ENCODE measurements around the gene CAVIN3. TPM values are rescaled to one million over a fixed set of nuclear protein-coding genes. Genes with fewer than 3 reads are reported as not detected.

Gene CAVIN3
- total RNA-seq, 1 donor from 2014 or later, result 74.2 TPM

DNA sequence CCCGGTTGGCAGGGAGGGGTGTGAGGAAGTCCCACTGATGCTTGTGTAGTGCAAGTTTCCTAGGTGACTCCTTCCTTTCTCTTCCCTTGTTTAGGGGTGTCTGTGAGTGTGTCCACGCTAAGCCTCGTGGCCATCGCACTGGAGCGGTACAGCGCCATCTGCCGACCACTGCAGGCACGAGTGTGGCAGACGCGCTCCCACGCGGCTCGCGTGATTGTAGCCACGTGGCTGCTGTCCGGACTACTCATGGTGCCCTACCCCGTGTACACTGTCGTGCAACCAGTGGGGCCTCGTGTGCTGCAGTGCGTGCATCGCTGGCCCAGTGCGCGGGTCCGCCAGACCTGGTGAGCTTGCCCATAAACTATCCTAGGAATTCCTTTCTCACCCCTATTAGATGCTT lies 50.3 kb downstream of the CAVIN3 start:
- DNase-seq, result no peak

Other genes starting within 250 kb of the CAVIN3 start
- gene OR56B4, start 212.8 kb downstream of the CAVIN3 start, total RNA-seq, result not detected
- gene OR52B2, start 150.2 kb downstream of the CAVIN3 start, total RNA-seq, result not detected
- not detected for gene OR52W1, start 121.3 kb downstream of the CAVIN3 start, total RNA-seq
- gene C11orf42, start 114.9 kb downstream of the CAVIN3 start, total RNA-seq, result not detected
- gene FHIP1B, start 85.9 kb downstream of the CAVIN3 start, total RNA-seq, result 19.3 TPM
- gene CNGA4, start 81.4 kb downstream of the CAVIN3 start, total RNA-seq, result not detected
- not detected for gene CCKBR, start 60.7 kb downstream of the CAVIN3 start, total RNA-seq
- 24.2 TPM for gene SMPD1, start 70.0 kb upstream of the CAVIN3 start, total RNA-seq
- 42.4 TPM for gene APBB1, start 98.6 kb upstream of the CAVIN3 start, total RNA-seq
- gene HPX, start 120.5 kb upstream of the CAVIN3 start, total RNA-seq, result 0.31 TPM
- 21.1 TPM for gene TRIM3, start 153.4 kb upstream of the CAVIN3 start, total RNA-seq
- 31.8 TPM for gene ARFIP2, start 160.8 kb upstream of the CAVIN3 start, total RNA-seq
- gene TIMM10B, start 161.0 kb upstream of the CAVIN3 start, total RNA-seq, result 28.9 TPM
- gene DNHD1, start 176.8 kb upstream of the CAVIN3 start, total RNA-seq, result 7.0 TPM

Data from tongue (tissue), 2 donors.